ENCODE results near the gene CCIN.

CCIN gene

DNA sequence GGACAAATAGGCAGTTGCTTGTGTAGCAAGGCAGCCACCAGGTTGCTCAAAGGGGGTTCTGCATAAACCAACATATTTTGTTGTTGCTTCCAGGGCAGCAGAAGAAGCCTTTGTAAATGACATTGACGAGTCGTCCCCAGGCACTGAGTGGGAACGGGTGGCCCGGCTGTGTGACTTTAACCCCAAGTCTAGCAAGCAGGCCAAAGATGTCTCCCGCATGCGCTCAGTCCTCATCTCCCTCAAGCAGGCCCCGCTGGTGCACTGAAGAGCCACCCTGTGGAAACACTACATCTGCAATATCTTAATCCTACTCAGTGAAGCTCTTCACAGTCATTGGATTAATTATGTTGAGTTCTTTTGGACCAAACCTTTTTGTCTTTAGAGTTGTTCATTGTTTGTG is 42.3 kb downstream of the CCIN start:
- H3K4me3 ChIP-seq (ENCODE audit: low read depth, low read length), result no peak overlapping the region
- TF ChIP-seq, protein P1, sequence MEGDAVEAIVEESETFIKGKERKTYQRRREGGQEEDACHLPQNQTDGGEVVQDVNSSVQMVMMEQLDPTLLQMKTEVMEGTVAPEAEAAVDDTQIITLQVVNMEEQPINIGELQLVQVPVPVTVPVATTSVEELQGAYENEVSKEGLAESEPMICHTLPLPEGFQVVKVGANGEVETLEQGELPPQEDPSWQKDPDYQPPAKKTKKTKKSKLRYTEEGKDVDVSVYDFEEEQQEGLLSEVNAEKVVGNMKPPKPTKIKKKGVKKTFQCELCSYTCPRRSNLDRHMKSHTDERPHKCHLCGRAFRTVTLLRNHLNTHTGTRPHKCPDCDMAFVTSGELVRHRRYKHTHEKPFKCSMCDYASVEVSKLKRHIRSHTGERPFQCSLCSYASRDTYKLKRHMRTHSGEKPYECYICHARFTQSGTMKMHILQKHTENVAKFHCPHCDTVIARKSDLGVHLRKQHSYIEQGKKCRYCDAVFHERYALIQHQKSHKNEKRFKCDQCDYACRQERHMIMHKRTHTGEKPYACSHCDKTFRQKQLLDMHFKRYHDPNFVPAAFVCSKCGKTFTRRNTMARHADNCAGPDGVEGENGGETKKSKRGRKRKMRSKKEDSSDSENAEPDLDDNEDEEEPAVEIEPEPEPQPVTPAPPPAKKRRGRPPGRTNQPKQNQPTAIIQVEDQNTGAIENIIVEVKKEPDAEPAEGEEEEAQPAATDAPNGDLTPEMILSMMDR (conservative IDR thresholded peaks at IDR 0.05; ENCODE audit: low read depth, low read length), result no peak
- DNase-seq (ENCODE audit: low read depth), result no peak

- no peak overlapping the region for H3K4me3 ChIP-seq (ENCODE audit: low read depth, low read length)
- no peak for DNase-seq (ENCODE audit: low read depth)
- TF ChIP-seq, protein P1 (conservative IDR thresholded peaks at IDR 0.05; ENCODE audit: low read depth, low read length), result no peak
These were observed 44.2 kb downstream of the CCIN start for GRCh38 chr9:36213387-36213786.

GRCh38 chr9:36213989-36214388 is 44.8 kb downstream of the CCIN start:
- no peak for DNase-seq (ENCODE audit: low read depth)
- TF ChIP-seq, protein P1 (conservative IDR thresholded peaks at IDR 0.05; ENCODE audit: low read depth, low read length), result no peak
- no peak overlapping the region for H3K4me3 ChIP-seq (ENCODE audit: low read depth, low read length)

- peak; percentile 33 for DNase-seq (ENCODE audit: low read depth)
- TF ChIP-seq, protein P1 (conservative IDR thresholded peaks at IDR 0.05; ENCODE audit: low read depth, low read length), result no peak
These were observed 45.4 kb downstream of the CCIN start for GRCh38 chr9:36214571-36214970.

GRCh38 chr9:36217256-36217968 is 48.2 kb downstream of the CCIN start:
- H3K4me3 ChIP-seq (ENCODE audit: low read depth, low read length), result no peak overlapping the region
- TF ChIP-seq, protein P1 (conservative IDR thresholded peaks at IDR 0.05; ENCODE audit: low read depth, low read length), result no peak
- DNase-seq (ENCODE audit: low read depth), result no peak

More at GRCh38 chr9:36214571-36214970, 45.4 kb downstream of the CCIN start:
- no peak overlapping the region for H3K4me3 ChIP-seq (ENCODE audit: low read depth, low read length)

DNA sequence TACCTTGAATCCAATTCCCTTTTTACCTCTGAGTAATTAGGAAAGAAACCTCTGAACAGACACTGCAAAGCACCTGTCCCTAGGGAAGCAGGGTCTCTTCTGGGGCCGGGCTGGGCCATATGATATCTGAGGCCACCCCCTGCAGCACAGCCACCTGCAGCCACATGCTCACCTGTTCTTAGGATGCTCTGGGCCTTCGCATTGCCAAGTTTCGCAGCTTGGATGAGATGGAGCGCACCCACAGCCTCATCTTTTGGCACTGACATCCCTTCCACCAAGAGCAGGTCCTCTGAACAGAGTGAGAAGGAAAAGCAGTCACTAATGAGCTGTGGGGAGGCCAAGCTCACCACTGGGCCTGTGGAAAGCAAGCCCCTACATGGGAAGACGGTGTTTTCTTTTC is 48.8 kb downstream of the CCIN start:
- TF ChIP-seq, protein P1 (conservative IDR thresholded peaks at IDR 0.05; ENCODE audit: low read depth, low read length), result no peak
- DNase-seq (ENCODE audit: low read depth), result no peak
- no peak overlapping the region for H3K4me3 ChIP-seq (ENCODE audit: low read depth, low read length)

DNA sequence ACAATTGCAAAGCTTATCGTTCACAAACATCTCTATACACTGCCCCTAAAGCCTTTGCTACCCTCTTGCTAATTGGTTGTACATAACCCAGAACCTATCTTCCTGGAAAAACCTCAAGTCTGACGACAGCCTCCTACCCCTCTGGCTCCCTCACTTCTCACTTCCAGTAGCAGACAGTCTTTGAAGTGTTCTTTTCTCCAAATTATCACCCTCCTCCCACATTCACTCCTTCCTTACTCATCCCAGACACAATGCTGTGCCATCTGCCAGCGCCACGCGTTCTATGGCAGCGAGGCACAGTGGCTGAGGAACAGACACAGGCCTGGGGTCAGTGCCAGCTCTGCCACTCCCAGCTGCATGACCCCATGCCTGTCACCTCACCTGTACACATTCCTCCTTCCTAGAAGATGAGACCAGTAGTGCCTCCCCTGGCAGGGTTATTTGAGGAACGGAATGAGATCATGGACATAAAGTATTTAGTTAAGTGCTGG is 49.3 kb downstream of the CCIN start:
- TF ChIP-seq, protein P1 (conservative IDR thresholded peaks at IDR 0.05; ENCODE audit: low read depth, low read length), result no peak
- no peak for DNase-seq (ENCODE audit: low read depth)
- H3K4me3 ChIP-seq (ENCODE audit: low read depth, low read length), result no peak overlapping the region

All from choroid plexus epithelial cell (primary cell).